GM18951 (cell line): ENCODE data around the gene TREX2.

ENCODE experiments used
- POLR2A ChIP-seq: IDR thresholded peaks from 4 replicates; pipeline ENCODE4 v1.6.1; 2011; ENCODE audit warnings: mild to moderate bottlenecking; ENCODE audit not compliant: insufficient read length, insufficient read depth; ENCODE audit errors: extremely low read depth
- in situ Hi-C: fragments of 300-500 bp; cut with MboI; formaldehyde crosslinking; loops from one replicate; pipeline ENCODE4 v1.12.0; 2022; ENCODE audit warnings: low sequenced_read_pairs, mixed read lengths, inconsistent platforms; ENCODE audit not compliant: unreplicated experiment

Gene TREX2

DNA sequence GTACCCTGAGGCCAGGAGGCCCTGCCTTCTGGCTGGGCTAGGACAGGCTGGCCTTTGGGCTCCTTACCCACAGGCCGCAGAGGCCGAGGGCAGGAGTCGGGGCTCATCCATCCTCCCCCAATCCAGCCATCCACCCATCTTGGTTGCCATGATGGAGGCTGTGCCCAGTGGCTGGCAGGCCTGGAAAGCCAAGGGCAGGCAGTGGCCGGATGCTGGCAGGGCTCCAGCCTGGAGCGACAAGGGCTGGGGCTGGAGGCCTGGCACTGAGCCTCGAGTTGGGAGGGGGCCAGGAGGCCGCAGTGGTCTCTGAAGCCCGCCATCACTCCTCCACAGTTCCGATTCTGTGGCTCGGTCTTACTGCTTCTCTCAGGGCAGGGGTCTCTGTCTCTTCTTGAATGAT, 40.3 kb upstream of the TREX2 start:
- TF ChIP-seq POLR2A, result no peak
- in situ Hi-C loops, result no loop called here

DNA sequence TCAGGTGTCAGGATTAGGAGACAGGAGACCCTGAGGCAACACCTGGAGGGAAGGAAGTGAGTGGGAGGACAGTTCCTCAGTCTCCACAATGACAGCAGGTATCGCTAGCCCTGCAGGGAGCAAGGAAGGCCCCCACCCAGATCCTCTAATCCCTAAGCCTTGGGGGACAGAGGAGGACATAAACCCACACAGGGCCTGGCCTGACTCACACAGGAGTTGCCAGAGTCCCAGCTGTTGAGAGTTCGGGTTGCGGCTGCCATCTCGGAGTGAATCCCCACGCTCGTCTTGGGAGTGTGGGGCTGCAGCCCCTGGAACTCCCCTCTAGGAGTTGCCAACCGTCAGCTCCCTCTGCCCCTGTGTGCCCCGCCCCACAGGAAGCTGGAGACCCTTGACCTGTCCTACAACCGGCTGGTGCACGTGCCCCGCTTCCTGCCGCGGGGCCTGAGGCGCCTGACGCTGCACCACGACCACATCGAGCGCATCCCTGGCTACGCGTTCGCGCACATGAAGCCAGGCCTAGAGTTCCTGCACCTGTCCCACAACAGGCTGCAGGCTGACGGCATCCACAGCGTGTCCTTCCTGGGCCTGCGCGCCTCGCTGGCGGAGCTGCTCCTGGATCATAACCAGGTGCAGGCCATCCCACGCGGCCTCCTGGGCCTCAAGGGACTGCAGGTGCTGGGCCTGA, 39.7 kb upstream of the TREX2 start:
- TF ChIP-seq POLR2A, result no peak
- in situ Hi-C loops, result no loop called here

GRCh38 chrX:153482376-153483015, 36.6 kb upstream of the TREX2 start:
- TF ChIP-seq POLR2A, result no peak
- in situ Hi-C loops, result no loop called here

- TF ChIP-seq POLR2A, result no peak
- in situ Hi-C loops, result no loop called here
Observed at GRCh38 chrX:153481043-153481442, 35.2 kb upstream of the TREX2 start.

DNA sequence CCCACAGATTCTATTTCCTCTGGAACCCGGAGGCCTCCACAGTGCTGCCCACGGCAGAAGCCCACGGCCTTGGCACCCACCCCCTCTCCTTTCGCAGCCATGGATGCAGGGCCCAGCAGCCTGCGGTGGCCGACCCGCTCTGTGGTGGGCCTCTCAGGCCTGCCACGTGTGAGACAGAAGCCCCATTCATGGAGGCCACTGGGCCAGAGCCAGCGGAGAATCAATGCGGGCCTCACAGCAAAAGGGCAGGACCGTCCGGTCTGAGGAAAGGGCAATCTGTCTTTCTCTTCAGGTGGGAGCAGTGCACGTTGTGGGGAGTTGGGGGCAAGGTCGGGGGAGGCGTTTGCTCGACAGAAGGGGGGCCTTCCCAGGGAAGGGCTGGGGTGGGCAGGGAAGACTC, 32.9 kb upstream of the TREX2 start:
- in situ Hi-C loops, result no loop called here
- no peak for TF ChIP-seq POLR2A

DNA sequence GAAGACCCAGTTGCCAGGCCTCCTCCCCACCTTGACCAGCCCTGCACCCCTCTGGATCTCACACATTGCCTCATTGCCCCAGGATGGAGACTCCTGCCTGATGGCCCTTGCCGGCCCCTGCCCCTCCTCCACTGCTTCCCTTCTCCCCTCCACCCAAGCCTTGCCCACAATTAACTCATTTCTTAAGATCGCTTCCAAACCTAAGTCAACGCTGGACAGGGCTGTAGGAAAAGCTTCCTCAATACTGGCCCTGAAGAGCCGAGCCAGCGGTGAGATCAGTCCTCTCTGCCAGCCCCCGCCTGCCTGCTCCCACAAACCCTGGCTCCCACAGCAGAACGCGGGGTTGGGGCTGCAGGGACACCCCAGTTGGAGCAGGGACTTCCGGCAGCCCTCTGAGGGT, 32.0 kb upstream of the TREX2 start:
- in situ Hi-C loops, result no loop called here

DNA sequence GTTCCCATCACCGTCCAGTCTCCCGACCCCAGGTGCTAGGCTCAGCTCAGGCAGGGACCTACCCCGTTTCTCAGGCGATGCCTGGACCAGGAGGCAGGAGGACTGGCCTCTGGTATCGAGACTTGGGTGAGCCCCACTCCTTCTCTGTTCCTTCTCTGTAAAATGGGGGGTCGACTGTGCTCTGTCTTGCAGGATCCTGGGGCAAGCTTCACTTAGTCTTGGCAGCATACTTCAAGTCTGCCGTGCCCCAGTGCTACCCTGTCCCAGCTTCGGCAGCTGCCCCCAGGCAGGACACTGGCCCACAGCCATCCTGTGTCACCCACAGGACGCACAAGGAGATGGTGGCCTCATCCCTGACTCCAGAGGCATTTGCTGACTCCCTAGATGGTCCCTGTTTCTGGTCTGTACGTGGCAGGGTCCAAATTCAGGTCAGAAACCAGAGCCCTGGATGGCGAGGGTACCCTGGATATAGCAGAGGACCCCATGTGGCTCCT, 31.6 kb upstream of the TREX2 start:
- no peak for TF ChIP-seq POLR2A

More for the DNA sequence above, 32.0 kb upstream of the TREX2 start:
- no peak for TF ChIP-seq POLR2A

GRCh38 chrX:153476666-153477363, 31.0 kb upstream of the TREX2 start:
- TF ChIP-seq POLR2A, result no peak
- in situ Hi-C loops, result no loop called here

More for the DNA sequence above, 31.6 kb upstream of the TREX2 start:
- in situ Hi-C loops, result no loop called here

- in situ Hi-C loops, result no loop called here
- no peak for TF ChIP-seq POLR2A
Observed at GRCh38 chrX:153475751-153476281, 30.0 kb upstream of the TREX2 start.

GRCh38 chrX:153475271-153475670, 29.4 kb upstream of the TREX2 start:
- TF ChIP-seq POLR2A, result no peak
- in situ Hi-C loops, result no loop called here

DNA sequence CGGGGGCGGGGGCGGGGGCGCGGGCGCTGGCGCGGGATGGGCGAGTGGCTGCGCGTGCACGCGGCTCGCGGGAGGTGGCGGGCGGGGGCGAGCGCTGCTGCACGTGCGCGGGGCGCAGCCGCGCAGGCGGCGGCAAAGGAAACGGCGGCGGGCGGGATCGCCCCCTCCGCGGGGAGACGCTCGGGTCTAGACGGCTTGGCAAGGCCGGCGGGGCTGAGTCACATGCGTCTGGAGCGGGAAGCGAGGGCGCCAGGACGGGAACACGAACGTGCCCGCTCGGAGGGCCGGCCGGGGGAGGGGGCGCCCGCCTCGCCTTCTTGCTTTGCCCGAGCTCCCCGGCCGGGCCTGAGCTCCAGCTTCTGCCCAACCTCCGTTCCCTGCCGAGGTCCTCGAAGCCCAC, 28.9 kb upstream of the TREX2 start:
- no peak for TF ChIP-seq POLR2A
- in situ Hi-C loops, result no loop called here

DNA sequence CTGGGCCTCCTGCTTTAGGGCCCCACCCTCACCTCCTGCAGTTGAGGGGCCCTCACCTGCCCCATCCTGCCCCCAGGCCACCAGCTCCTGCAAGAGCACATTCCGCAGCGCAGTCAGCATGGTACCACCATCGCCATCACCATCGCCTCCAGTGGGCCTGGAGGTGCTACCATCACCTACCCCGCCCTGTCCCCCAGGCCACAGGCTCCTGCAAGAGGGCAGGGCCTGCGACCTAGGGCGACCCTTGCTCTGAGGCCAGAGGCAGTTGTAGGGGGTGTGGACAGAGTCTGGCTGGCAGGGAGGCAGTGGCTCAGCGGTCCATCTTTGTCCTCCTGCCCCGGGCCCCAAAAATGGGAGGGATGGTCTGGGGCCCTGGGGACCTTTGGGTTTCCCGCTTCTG, 28.4 kb upstream of the TREX2 start:
- TF ChIP-seq POLR2A, result no peak
- in situ Hi-C loops, result no loop called here

DNA sequence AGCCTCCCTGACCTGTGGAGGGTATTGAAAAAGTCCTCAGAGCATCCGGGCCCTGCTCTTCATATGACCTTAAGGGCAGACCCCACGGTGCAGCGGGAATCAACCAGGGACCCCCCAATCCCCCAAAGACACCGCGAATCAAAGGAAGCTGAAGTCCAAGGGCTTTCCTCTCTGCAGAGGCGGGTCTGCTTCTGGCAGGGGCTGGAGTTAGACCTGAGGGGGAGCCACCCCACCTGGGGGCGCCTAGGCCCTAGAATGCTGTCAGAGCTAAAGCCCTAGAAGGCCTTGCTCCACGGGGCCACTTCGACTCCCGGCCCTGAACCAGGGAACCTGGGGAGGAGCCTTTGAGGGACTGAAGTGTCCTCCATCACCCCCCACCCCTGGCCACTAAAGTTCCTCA, 27.3 kb upstream of the TREX2 start:
- in situ Hi-C loops, result no loop called here
- TF ChIP-seq POLR2A, result no peak

GRCh38 chrX:153471663-153472280, 25.9 kb upstream of the TREX2 start:
- in situ Hi-C loops, result no loop called here
- no peak for TF ChIP-seq POLR2A
